ENCODE measurements around the gene SSH2. TPM values are rescaled to one million over a fixed set of nuclear protein-coding genes. Genes with fewer than 3 reads are reported as not detected.

The SSH2 gene
- total and polyA plus RNA-seq, 2 of the 13 experiments (the other 11 are each of a cell fraction or from before 2014, with no cell fraction given), result 6.0 to 6.4 TPM

- TF ChIP-seq MIER2 (CRISPR knock-in tag; IDR thresholded peaks at IDR 0.05) (0 out of 2 replicates have a peak, but pooled peaks have one; percentile 31), BRD4 (CRISPR knock-in tag; IDR thresholded peaks at IDR 0.05) (no peak), MXD4 (CRISPR knock-in tag; IDR thresholded peaks at IDR 0.05) (no peak; the same call in 1 of the 2 replicates), ZNF263 (CRISPR knock-in tag; IDR thresholded peaks at IDR 0.05) (peak; percentile 51; the same call in 1 of the 2 replicates), DRAP1 (CRISPR knock-in tag; IDR thresholded peaks at IDR 0.05) (peak; percentile 86), GATAD2A (CRISPR knock-in tag; IDR thresholded peaks at IDR 0.05) (peak; percentile 26; the same call in 1 of the 2 replicates), TFDP1 (CRISPR knock-in tag; IDR thresholded peaks at IDR 0.05; ENCODE audit: borderline replicate concordance) (peak; percentile 64; the same call in 1 of the 2 replicates), REPIN1 (CRISPR knock-in tag; IDR thresholded peaks at IDR 0.05; ENCODE audit: borderline replicate concordance, low read depth) (0 out of 2 replicates have a peak, but pooled peaks have one; percentile 43), POLR2AphosphoS2 (IDR thresholded peaks at IDR 0.05; ENCODE audit: low read depth, low read length) (no peak), TAF1 (CRISPR knock-in tag; IDR thresholded peaks at IDR 0.05) (peak; percentile 3; the same call in 1 of the 2 replicates), KDM1A (CRISPR knock-in tag; IDR thresholded peaks at IDR 0.05) (0 out of 2 replicates have a peak, but pooled peaks have one; percentile 70), SALL1 (CRISPR knock-in tag; IDR thresholded peaks at IDR 0.05) (0 out of 2 replicates have a peak, but pooled peaks have one; percentile 16), ZNF605 (CRISPR knock-in tag; IDR thresholded peaks at IDR 0.05) (no peak), RBM39 (IDR thresholded peaks at IDR 0.05; ENCODE audit: low read depth, low read length, poor library complexity, severe bottlenecking) (peak; percentile 60), MEF2D (CRISPR knock-in tag; IDR thresholded peaks at IDR 0.05) (0 out of 2 replicates have a peak, but pooled peaks have one; percentile 50), ZNF709 (CRISPR knock-in tag; IDR thresholded peaks at IDR 0.05) (peak; percentile 42; the same call in 1 of the 2 replicates), LCORL (IDR thresholded peaks at IDR 0.05) (no peak), LCORL (CRISPR knock-in tag; IDR thresholded peaks at IDR 0.05) (peak; percentile 39; the same call in 1 of the 2 replicates), GFI1 (CRISPR knock-in tag; IDR thresholded peaks at IDR 0.05; ENCODE audit: borderline replicate concordance) (peak; percentile 57; the same call in 1 of the 2 replicates), ZNF550 (CRISPR knock-in tag; IDR thresholded peaks at IDR 0.05; ENCODE audit: borderline replicate concordance) (0 out of 2 replicates have a peak, but pooled peaks have one; percentile 18), HMG20B (CRISPR knock-in tag; conservative IDR thresholded peaks at IDR 0.05) (0 out of 2 replicates have a peak, but pooled peaks have one; percentile 34), GMEB2 (CRISPR knock-in tag; IDR thresholded peaks at IDR 0.05; ENCODE audit: low read depth) (no peak), DR1 (CRISPR knock-in tag; IDR thresholded peaks at IDR 0.05) (peak; percentile 67), HIC2 (CRISPR knock-in tag; IDR thresholded peaks at IDR 0.05; ENCODE audit: low read depth) (peak; percentile 58), ARID2 (CRISPR knock-in tag; IDR thresholded peaks at IDR 0.05; ENCODE audit: borderline replicate concordance) (no peak), ZNF101 (CRISPR knock-in tag; IDR thresholded peaks at IDR 0.05; ENCODE audit: borderline replicate concordance, low read depth) (no peak), GATAD1 (CRISPR knock-in tag; IDR thresholded peaks at IDR 0.05) (0 out of 2 replicates have a peak, but pooled peaks have one; percentile 20), ZNF12 (CRISPR knock-in tag; IDR thresholded peaks at IDR 0.05) (0 out of 2 replicates have a peak, but pooled peaks have one; percentile 24), NAIF1 (CRISPR knock-in tag; IDR thresholded peaks at IDR 0.05; ENCODE audit: borderline replicate concordance) (no peak)
Measured at GRCh38 chr17:29617125-29617480, 312.9 kb downstream of the SSH2 start (continued).

Measured in HepG2 (cell line).